HFFc6 (cell line): ENCODE results near the gene CYP21A2. TPM values are rescaled to one million over a fixed set of nuclear protein-coding genes. Genes with fewer than 3 reads are reported as not detected.

Experiments used
- DNase-seq: peaks from one replicate; pipeline ENCODE4 v3.0.0-alpha.2; 2018
- H3K27ac Mint-ChIP-seq: 2 replicates; pipeline ENCODE4 v1.8.0; 2020; ENCODE audit warnings: mild to moderate bottlenecking, mixed read lengths
- H3K27me3 Mint-ChIP-seq: 2 replicates; pipeline ENCODE4 v1.8.0; 2021; ENCODE audit warnings: mild to moderate bottlenecking, moderate library complexity, mixed read lengths; ENCODE audit not compliant: insufficient read depth
- H3K36me3 Mint-ChIP-seq: 2 replicates; pipeline ENCODE4 v1.8.0; 2021; ENCODE audit warnings: low read depth, mixed read lengths
- H3K4me1 Mint-ChIP-seq: 2 replicates; pipeline ENCODE4 v1.8.0; 2020; ENCODE audit warnings: low read depth, mixed read lengths
- H3K4me3 Mint-ChIP-seq: 2 replicates; pipeline ENCODE4 v1.8.0; 2020; ENCODE audit warnings: mild to moderate bottlenecking, moderate library complexity, mixed read lengths
- H3K9me3 Mint-ChIP-seq: 2 replicates; pipeline ENCODE4 v1.8.0; 2020; ENCODE audit warnings: mild to moderate bottlenecking, mixed read lengths
- CTCF ChIP-seq: fragments of 200-600 bp; sonication (generic); IDR thresholded peaks from 2 replicates; pipeline ENCODE4 v1.5.0; 2021; ENCODE audit warnings: antibody characterized with exemption, mild to moderate bottlenecking
- total RNA-seq, 6 experiments: library from RNA; stranded (reverse); fragmentation: NEBNext Ultra II Directional; extraction: Animal tissue kit (Norgen Biotek cat#: 25700); gene quantifications; 2 replicates in 1 of 6; 3 replicates in 5 of 6; pipeline ENCODE4 v1.2.3, GENCODE V29; 2021

CYP21A2 gene
- total RNA-seq, 6 experiments from 2014 or later = 0.17 TPM; not detected in 5

DNA sequence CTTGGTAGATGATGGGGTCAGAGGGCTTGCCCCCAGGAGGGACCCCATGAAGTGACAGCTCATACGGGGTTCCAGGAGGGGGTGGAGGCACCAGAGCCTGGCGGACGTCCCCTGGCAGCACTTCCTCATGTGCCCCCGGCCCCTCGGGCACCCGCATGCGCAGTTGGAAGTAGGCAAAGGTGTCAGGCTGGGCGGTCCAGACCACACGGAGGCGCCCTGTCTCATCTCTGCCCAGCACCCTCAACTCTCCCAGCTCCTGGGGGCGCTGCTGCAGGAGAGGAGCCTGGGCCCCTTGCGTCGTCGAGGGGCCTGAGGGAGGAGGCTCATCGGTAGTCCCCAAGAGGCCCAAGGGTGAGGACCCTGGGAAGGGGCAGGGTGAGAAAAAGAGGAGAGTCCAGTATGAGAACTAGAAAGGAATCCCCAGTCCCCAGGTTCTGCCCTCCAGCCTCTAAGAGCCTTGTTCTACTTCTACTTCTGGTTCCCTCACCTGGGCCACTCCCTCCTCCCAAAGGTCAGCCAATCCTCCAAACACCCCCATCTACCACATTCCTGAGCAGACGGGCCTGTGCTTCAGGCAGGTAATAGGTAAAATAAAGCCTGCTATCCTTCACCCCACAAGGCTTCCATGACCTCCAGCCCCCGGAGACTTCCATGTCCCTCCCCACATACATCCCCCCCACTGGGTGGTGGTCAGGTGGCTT, 47.7 kb downstream of the CYP21A2 start:
- TF ChIP-seq CTCF = no peak
- H3K36me3 Mint-ChIP-seq = no peaks in the 10 kb centered on the region
- DNase-seq = no peak
- H3K4me3 Mint-ChIP-seq = no peak overlapping the region
- no peaks in the 10 kb centered on the region for H3K9me3 Mint-ChIP-seq
- peaks cover 24% of the 10 kb centered on the region for H3K27me3 Mint-ChIP-seq
- peaks cover 60% of the 10 kb centered on the region for H3K4me1 Mint-ChIP-seq
- H3K27ac Mint-ChIP-seq = no peak overlapping the region

DNA sequence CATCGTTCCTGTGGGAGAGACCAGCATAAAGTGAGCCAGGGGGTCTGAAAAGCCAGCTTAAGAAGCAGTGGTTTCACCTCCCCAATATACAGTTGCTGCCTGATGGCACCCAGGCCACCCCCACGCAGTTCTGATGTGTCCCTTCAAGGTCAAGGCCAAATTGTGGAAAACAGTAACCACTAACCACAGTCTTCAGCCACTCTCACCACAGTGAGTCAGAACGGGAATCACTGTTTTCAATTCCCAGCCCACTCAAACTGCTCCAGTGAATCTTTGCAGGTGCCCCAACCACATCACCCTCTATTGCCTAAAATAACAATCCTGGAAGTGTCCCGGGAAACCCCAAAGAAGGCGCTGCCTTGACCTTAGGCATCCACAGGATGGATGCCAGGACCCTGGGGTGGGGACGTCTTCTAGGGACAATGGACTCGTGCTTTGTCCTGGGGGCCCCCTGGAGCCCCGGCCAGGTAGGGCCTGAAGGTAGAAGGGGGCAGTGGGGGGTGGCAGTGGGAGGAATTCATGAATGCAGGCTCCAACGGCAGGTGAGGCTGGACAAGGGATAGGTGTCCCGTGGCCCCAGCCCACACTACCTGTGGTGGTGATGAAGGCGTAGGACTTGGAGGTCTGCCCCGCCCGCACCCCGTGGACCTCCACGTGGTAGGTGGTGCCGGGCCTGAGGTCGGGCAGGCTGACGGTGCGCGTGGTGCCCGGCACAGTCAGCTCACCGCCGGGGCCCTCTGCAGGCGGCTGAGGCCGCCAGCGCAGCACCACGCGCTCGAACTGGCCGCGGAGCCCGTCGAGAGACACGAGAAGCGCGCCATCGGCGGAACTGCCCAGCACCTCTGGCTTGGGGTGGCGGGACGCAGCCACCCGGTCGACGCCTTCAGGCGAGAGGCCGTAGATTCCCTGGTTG, 48.7 kb downstream of the CYP21A2 start:
- peak; percentile 76 for DNase-seq
- H3K27ac Mint-ChIP-seq = no peak overlapping the region
- 0 out of 2 replicates have a peak overlapping the region, but pooled peaks have one; percentile 5 for H3K4me3 Mint-ChIP-seq
- H3K9me3 Mint-ChIP-seq = no peaks in the 10 kb centered on the region
- H3K4me1 Mint-ChIP-seq = peaks cover 52% of the 10 kb centered on the region
- no peak for TF ChIP-seq CTCF
- peaks cover 26% of the 10 kb centered on the region for H3K27me3 Mint-ChIP-seq
- H3K36me3 Mint-ChIP-seq = no peaks in the 10 kb centered on the region

- no peak overlapping the region for H3K27ac Mint-ChIP-seq
- no peak overlapping the region for H3K4me3 Mint-ChIP-seq
- DNase-seq = peak; percentile 57
- H3K36me3 Mint-ChIP-seq = no peaks in the 10 kb centered on the region
- H3K9me3 Mint-ChIP-seq = no peaks in the 10 kb centered on the region
- H3K27me3 Mint-ChIP-seq = peaks cover 32% of the 10 kb centered on the region
- peaks cover 52% of the 10 kb centered on the region for H3K4me1 Mint-ChIP-seq
- TF ChIP-seq CTCF = peak; percentile 70
Observed at GRCh38 chr6:32087574-32088486, 49.6 kb downstream of the CYP21A2 start.

GRCh38 chr6:32088487-32089049, 50.4 kb downstream of the CYP21A2 start:
- no peak overlapping the region for H3K4me3 Mint-ChIP-seq
- peaks cover 52% of the 10 kb centered on the region for H3K4me1 Mint-ChIP-seq
- H3K36me3 Mint-ChIP-seq = no peaks in the 10 kb centered on the region
- peaks cover 32% of the 10 kb centered on the region for H3K27me3 Mint-ChIP-seq
- no peak overlapping the region for H3K27ac Mint-ChIP-seq
- TF ChIP-seq CTCF = no peak
- no peak for DNase-seq
- H3K9me3 Mint-ChIP-seq = no peaks in the 10 kb centered on the region
